NCI-H2196 treated with DMSO at 0.1 percent for 48 hours (cell line): ENCODE results near the gene ASB2.

Source experiments
- DNase-seq: peaks from one replicate; lab custom pipeline; 2025; ENCODE audit not compliant: unreplicated experiment; lab: John Stamatoyannopoulos, UW

Gene ASB2

DNA sequence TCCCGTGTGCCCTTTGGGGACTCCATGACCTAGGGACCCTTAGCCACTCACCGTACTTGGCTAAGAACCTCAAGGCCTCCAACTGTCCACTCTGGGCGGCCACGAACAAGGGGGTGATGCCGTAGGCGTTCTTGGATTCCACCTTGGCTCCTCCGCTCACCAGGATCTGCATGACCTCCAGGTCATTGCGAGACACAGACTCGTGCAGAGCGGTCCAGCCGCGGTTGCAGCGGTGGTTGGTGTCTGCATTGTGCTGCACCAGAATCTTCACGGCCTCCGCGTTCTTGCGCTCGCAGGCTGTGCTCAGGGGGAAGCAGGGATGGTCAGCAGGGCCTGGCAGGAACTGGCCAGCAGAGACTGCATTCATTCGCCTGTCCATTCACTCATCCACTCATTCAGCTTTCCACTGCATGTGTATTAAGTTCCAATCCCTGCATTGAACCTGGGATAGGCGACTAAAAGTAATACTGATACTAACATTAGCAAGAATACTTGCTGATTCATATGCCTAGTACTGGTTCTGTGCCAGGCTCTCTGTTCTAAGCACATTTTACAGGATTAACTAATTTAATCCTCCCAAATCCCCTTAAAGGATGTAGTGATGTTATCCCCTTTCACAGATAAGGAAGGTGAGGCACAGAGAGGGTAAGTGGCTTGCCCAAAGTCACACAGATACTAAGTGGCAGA is 25.3 kb downstream of the ASB2 start:
- DNase-seq = no peak

DNA sequence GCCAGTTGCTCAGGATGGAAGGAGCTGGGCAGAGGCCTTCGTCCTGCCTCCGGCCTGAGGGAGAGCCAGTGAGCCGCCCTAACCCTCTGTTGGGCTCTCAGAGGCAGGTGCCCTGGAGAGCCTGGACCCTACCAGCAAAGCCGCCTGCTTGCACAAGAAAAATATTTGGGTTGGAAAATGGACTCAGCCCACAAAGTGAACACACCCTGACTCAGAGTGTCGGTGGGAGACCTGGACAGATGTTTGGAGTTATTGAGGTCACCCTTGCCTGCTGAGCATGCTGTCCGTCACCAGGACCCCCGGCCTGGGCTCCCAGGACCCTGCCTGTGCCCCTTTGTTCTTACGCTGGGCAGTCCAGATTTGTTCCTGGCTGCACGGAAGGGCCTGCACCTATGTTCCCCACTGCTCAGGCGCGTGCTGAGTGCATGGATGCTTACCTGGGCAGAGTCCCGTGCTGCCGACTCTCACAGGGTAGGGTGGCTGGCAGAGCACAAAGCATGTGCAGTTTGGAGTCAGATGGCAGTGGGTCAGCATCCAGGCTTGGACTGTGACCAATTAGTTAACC is 26.8 kb downstream of the ASB2 start:
- no peak for DNase-seq

DNA sequence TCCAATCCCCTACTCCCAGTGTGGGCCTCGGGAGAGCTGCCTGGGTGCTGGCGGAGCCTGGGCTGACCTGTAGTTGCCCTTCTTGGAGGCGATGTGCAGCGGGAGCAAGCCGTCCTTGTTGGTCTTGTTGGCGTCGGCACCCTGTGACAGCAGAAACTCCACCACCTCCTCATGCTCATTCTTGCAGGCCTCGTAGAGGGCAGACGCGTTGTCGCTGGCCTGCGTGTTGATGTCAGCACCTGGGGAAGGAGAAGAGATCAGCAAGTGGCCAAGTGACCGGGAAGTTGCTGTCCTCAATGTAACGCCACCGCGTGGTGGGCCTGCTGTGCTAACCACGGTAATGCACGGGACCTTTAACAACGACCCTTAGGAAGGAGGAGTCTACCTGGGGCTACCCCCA is 29.1 kb downstream of the ASB2 start:
- no peak for DNase-seq

DNA sequence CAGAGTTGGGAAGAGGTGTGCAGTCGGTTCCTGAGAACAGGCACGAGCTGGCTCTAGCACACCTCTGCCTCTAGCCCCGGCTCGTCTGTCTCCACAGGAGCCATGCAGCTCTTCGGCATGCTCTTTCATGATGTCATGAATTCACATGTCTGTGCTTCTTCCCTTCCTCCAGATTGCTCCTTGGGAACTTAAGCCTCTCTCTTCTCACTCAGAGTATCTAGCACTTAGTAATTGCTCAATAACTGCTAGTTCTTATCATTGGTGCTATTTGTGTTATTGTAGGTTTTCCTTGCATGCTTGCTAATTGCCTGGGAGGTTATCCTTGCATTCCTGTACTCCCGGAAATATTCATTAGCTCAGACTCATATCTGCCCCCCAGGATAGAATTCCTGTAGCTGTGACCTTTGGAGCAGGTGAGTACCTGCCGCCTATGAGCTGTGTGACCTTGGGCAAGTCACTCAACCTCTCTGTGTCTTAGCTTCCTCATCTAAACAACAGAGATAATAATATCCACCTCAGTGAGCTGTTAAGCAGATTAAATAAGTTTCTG is 29.8 kb downstream of the ASB2 start:
- DNase-seq = no peak

DNA sequence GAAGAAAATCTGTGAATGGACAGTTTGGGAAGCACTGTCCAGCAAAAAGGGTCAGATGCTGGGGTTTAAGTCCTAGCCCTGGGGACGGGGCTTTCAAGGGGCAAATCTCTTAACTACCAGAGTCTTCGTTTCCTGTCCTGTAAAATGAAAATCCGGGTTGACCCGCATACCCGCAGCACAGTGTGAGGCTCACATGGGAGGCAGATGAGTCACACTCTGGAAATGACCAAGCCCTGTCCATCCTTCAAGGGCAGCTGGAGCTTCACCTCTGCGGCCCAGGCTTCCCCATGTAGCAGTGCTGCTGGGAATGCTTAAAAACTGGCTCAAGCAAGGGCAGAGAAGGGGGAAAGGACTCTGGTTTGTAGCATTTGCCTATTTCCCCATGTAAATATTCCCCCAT is 30.3 kb downstream of the ASB2 start:
- no peak for DNase-seq

DNA sequence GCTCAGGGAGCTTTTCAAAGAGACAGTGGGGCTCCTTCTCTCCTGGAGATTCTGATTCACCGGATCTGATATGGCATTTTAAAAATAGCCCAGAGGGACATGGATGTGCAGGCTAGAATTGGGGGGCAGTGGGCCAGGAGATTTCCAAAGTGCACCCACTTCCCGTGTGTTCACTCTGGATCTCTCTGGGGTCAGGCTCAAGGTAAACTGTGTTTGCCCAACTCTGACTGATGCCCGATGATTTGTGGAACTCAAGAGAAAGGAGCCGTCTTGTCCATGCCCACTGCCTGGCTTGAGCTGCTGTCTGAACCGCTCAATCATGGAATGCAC is 31.3 kb downstream of the ASB2 start:
- DNase-seq = no peak

DNA sequence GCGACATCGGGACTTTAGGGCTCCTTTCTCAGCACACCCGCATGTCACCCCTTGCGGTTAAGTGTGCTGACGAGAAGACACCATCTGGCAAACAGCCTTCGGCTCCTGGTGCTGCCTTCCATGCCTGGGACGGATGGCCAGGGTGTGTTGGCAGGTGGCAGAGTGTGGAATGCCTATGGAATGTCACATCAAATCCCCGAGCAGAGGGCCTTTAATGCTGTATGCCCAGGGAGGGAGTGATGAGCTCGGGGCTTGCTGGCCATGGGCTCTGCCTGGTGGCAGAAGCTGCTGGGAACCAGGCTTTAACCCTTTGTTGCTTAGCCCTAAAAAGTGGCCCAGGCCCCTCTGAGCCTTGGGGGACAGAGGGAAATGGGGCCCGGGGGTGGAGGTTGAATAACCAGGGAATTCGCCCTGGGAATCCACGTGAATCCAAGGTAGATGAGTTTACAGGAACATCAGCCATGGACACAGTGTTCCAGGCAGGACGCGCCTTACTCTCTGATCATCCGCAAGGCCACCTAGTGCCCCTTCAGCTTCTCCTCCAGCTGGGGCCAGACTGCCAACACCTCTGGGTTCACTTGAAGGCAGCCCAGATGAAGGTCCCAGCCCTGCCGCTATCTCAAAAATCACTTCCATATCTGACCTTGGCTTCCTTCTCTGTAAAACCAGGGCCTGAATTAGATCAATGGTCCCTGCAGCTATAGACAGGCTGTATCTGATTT is 31.9 kb downstream of the ASB2 start:
- DNase-seq = no peak

DNA sequence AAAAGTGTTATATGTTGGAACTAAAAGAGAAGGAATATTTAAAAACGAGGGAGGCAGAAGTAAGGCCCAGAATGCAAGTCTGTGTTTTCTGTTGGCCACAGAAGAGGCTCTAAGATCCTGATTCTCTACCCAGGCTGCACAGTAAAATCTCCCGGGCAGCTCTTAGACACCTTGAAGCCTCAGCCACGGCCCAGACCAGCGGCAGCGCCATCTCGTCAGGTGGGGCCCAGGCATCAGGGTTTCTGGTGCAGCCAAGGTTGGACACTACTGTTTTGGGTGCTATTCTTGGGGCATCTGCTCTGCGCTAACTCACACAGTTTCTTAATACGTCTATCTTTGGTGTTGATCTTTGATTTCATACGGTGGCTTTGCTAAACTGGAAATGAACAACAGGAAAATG is 32.4 kb downstream of the ASB2 start:
- DNase-seq = no peak

DNA sequence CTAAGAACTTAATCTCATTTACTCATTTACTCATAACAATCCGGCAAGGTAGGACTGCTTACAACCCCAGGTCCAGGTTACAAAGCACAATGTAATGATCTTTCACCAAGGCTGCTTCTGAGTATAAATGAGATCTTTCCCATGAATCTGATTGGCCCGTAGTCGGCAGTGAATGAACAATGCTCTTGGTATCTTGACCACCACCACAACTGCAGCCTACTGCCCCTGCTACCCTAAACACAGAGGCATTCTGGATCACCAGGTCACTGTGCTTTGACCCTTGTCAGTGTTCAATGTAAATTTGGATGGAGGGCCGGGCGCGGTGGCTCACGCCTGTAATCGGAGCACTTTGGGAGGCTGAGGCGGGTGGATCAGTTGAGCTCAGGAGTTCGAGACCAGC is 33.3 kb downstream of the ASB2 start:
- no peak for DNase-seq

DNA sequence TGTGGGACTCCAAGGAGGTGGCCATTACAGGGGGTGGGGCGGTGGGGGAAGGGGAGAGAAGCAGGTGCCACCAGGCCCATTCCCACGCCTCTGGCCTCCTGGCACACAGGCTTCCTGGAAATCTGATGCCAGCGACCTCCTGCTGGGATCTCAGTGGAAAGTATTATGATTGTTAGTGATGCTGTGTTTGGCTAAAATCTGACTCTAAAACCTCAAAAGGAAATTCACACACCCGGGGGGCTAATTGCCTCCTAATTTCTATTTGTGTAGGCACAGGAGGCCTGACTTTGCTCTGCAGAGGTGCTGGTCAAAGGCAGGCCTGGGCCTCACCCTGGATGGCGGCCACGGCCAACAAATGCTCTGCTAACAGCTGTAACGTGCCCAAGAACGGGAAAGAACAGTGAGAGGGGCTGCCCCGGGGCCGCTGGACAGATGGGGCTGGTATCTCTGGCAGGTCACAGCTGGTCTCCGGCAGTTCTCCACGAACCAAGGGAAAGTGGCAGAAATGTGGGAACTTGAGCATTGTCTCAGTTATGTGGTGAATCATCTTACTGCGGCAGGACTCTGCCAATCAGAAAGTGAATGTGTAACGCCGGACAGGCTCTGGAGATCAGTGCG is 35.0 kb downstream of the ASB2 start:
- peak; percentile 28 for DNase-seq

DNA sequence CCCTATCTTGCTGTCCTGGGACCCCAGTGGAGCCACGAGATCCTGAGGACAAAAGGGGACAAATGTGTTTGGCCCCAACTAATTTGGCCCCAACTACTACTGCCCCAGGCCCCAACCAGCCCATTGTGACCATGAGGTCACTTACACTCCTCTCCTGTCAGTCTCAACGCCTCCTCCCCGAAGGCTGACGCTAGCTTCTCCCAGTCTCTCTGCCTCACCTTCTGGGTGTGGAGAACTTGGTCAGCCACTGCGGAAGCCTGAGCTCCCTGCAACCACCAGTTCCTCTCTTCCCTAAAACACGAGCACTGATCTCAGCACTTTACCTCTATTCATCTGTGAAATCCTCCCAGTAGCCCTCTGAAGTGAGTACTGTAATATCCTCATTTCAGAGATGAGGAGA is 35.9 kb downstream of the ASB2 start:
- no peak for DNase-seq

DNA sequence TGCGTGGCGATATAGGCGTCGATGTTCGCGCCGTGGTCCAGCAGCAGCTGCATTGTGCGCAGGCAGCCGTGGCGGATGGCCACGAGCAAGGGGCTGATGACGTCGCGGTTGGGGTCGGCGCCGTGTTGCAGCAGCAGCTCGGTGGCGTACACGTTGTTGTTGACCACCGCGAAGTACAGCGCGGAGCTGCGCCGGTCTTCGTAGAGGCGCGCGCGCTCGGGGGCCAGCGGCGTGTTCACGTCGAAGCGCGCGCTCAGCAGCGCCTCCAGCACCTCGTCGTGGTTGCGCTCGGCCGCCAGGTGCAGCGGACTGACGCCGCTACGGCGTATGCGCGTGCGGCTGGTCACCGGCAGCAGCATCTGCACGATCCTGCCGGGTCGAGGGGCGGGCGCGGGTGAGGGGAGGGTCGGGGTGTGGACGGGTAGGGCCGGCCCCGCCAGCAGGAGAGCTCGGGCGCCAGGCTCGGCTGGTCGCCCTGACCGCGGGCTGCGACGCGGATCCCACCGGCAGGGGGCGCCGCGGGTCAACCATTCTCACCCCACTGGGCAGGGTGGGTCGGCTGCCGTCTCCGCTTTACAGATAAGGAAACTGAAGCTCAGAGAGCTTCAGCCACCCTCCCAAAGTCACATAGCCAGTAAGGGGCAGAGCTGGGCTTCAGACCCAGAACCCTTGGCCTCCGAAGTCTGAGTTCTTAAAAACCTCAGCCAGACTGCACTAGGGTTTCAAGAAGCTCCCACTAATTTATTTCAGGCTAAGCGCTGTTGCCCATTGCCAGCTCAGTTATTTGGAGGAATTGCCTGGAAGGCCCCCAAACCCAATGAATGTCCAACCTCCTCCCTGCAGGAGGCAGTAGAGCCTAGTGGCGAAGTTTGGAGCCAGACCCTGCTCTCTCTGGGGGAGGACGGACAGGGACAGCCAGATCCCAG is 36.8 kb downstream of the ASB2 start:
- no peak for DNase-seq

DNA sequence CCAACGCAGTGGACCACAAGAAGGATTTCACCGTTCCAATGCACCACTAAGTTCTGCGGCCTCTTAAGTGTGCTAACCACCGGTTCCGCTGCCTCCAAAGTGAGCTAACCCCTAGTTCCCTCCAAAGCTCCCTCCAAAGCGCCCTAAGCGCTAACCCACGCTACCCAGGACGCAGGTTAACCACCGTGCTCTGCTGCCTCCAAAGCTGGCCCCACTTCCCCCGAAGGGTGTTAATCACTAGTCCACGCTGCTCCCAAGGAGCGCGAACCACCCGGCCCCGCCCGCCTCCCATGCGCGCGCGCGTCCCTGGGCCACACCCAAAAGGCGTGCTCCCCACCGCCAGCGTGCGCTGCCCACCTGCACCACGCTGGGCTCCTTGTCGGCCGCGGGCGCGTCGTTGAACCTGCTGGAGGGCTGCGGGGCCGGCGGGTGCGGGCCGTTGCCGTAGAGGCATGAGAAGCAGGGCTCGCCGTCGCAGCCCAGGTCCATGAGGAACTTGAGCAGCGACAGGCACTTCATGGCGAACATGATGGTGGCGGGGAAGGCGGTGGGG is 37.5 kb downstream of the ASB2 start:
- no peak for DNase-seq

DNA sequence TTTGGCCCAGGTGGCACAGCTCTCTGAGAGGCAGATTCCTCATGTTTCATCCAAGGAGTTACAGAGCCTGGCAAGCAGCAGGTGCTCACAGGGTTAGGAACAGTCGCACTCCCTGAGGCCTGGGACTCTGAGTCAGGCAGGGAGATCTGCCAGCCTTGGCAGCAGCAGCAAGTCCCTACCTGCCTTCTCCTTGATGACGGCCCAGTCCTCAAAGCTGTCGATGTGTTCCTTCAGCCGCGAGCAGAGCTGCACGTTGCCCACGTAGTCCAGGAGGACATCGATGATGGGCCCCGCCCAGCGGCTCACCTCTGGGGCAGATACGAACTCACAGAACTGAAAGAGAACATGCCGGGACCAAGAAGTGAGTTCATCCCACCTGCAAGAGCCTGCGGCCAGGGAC is 38.9 kb downstream of the ASB2 start:
- no peak for DNase-seq

DNA sequence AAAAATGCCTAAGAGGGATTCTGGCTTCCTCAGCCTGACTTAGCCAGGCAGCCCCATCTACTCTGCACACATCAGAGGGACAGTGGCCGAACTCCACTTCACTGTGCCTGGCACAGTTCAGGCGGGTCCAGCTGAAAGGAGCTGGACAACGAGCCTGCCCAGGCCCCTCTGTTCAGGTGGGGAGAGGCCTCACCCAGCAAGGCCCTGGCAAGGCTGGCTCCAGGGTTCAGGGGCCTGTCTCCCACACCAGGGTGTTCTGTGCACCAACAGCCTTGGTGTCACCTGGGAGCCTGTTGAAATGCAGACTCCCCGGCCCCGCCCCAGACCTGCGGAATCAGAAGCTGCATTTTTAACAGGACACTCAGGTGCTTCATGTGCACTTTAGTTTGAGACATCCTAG is 39.4 kb downstream of the ASB2 start:
- DNase-seq = no peak

DNA sequence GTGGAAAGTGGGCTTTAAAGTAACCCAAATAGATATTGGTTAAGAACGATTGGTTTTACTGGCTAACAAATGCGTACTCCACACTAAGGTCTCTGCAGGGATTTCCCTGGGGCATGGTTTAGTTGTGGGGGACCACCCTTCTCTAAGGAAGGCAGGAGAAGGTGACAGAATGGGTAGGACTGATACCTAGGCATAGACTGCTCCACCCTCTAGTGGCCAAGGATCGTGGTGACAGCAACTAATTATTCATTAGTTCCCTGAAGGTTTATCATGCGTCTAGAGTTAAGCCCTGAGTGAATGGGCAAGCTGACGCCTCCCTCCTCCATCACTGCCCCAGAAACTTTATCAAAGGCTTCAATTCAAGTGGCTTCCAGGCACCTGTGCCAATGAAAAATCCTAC is 40.1 kb downstream of the ASB2 start:
- DNase-seq = no peak

DNA sequence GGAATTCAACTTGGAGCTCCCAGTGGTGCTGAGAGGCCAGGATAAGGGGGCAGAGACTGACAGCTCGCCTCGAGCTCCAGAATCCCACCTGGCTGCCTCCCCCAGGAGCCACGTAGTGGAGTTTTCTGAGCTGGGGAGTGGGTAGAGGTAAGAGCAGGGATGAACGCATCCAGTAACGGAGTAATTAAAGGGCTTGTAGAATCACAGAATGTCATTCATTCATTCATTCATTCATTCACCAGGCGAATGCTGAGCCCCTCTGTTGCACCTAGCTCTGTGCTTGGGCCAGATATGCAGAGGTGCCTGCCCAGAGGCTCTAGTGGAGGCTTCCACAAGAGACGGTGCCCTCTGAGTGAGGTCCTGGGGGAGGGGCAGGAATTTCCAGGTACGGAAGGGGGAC is 41.2 kb downstream of the ASB2 start:
- no peak for DNase-seq

DNA sequence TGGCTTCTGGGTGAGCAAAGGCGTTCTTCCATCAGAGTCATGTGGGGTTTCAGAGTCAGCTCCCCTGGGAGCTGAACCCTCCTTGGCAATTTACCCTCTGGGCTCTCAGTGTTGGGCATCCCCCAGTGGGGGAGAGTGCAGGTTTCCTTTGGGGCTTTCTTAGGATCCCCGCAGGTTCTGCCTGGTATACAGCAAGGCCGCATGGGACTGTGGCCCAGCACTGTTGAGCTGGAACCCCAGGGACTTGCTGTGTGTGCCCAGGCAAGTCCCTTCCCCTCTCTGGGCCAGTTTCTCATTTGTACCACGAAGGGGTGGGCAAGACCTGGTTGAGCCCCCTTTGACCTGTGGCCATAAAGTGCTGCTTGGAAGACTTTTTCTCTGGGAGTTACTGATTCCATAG is 43.7 kb downstream of the ASB2 start:
- no peak for DNase-seq

DNA sequence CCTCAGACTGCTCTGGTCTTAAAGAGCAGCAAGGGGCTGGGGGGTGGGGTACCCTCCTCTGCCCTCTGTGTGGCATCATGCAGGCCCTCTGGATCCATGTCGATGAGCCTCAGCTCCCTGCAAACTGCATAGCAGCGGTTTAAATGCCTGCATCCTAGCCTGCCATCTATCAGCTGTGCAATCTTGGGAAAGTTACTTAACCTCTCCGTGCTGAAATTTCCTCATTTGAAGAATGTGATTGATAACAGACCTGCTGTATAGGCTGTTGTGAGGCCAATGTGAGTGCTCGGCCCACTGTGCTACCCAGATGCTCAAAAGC is 45.4 kb downstream of the ASB2 start:
- DNase-seq = no peak

DNA sequence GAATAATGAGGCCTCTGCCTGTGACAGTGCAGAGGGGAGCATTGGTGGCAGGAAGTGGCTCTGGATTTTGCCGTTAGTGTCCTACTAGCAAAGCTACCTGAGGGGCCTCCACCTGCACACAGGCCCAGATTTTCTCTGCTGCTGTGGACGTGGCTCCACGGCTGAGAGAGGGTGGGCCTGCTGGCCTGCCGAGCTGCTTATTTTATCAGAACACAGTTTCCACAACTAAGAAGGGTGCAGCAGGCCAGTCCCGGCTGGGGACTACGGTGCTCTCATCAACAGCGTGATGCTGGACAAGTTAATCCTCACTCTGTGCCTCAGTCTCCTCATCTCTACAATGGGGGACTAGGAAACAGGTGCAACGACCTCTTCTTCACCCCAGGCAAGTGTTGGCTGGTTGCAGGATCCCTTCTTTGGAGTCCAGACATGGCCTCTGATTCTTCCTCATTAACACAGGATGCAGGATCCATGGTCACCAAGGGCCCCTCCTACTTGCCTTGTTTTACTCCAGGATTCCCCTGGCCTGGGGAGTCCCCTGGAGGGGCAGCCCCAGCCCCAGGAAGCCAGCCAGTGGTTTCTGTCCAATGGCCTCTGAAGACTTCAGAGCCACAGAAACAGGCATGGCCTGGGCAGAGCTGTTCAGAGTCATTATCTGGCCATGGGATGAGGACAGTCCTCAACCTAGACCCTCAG is 45.9 kb downstream of the ASB2 start:
- no peak for DNase-seq
